ENCODE data around the gene MTRF1. TPM values are rescaled to one million over a fixed set of nuclear protein-coding genes. Genes with fewer than 3 reads are reported as not detected.

MTRF1 gene
- total RNA-seq, 1 donor from 2014 or later: 17.5 TPM

DNA sequence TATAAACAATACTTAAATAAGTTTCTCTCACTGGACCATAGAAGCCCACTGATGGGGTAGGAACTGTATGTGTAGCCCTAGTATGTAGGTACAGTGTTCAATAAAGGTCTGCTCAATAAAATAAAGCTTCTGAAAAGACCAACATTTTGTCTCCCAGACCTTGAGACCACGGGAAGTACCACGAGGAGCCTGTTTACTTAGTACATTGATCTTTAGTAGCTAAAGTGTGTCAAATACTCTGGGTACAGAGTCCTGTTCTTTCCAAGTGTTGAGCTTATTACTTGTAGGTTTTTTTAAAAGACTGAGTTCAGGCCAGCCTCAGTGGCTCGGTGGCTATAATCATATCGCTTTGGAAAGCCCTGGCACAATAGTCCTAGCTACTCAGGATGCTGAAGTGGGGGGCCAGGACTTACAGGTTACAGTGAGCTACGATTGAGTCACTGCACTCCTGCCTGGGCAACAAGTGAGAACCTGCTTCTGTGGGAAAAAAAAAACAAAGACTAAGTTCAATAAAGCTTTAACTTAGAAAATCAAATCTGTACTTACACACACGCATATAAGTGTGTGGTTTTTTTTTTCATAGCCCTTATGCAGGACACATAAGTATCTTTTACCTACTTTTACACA lies 3.4 kb downstream of the MTRF1 start:
- H3K27me3 ChIP-seq: no peaks in the 10 kb centered on the region
- intact Hi-C loops (cut with DNase I): loop anchor here (5.0 to 10.0 kb wide), 4 partner anchors 63 to 485 kb away; partner anchors contain the start of genes KBTBD6, MRPS31 and WBP4
- peaks cover 9 to 21% of the 10 kb centered on the region in 2 donors for H3K36me3 ChIP-seq

DNA sequence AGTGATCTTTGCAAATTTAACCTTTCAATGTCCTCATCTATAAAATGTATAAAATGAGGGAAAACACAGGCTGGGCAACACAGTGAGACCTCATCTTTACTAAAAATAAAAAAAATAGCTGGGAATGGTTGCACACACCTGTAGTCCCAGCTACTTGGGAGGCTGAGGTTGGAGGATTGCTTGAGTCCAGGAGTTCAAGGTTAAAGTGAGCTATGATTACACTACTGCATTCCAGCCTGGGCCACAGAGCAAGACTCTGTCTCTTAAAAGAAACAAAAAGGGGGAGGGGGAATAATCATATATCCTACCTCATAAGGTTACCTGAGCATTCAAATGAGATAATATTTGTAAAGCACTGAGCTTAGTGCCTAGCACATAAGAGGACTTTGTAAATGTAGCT lies 5.8 kb downstream of the MTRF1 start:
- TF ChIP-seq, protein P1, sequence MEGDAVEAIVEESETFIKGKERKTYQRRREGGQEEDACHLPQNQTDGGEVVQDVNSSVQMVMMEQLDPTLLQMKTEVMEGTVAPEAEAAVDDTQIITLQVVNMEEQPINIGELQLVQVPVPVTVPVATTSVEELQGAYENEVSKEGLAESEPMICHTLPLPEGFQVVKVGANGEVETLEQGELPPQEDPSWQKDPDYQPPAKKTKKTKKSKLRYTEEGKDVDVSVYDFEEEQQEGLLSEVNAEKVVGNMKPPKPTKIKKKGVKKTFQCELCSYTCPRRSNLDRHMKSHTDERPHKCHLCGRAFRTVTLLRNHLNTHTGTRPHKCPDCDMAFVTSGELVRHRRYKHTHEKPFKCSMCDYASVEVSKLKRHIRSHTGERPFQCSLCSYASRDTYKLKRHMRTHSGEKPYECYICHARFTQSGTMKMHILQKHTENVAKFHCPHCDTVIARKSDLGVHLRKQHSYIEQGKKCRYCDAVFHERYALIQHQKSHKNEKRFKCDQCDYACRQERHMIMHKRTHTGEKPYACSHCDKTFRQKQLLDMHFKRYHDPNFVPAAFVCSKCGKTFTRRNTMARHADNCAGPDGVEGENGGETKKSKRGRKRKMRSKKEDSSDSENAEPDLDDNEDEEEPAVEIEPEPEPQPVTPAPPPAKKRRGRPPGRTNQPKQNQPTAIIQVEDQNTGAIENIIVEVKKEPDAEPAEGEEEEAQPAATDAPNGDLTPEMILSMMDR (IDR thresholded peaks at IDR 0.05): no peak
- no peaks in the 10 kb centered on the region for H3K9me3 ChIP-seq
- peaks cover 0 to 1% of the 10 kb centered on the region in 2 donors for H3K4me1 ChIP-seq
- H3K4me3 ChIP-seq: no peak overlapping the region
- intact Hi-C loops (cut with DNase I): no loop called here
- H3K36me3 ChIP-seq: peaks cover 15 to 24% of the 10 kb centered on the region in 2 donors
- H3K27ac ChIP-seq: no peak overlapping the region
- DNase-seq (ENCODE audit: low spot score in 2 of 2): no peak
- H3K27me3 ChIP-seq: no peaks in the 10 kb centered on the region

More for the DNA sequence above, 3.4 kb downstream of the MTRF1 start:
- H3K4me3 ChIP-seq: no peak overlapping the region
- no peak for DNase-seq (ENCODE audit: low spot score in 2 of 2)
- H3K27ac ChIP-seq: no peak overlapping the region
- H3K9me3 ChIP-seq: no peaks in the 10 kb centered on the region
- TF ChIP-seq, protein P1 (IDR thresholded peaks at IDR 0.05): no peak
- peaks cover 0 to 6% of the 10 kb centered on the region in 2 donors for H3K4me1 ChIP-seq

DNA sequence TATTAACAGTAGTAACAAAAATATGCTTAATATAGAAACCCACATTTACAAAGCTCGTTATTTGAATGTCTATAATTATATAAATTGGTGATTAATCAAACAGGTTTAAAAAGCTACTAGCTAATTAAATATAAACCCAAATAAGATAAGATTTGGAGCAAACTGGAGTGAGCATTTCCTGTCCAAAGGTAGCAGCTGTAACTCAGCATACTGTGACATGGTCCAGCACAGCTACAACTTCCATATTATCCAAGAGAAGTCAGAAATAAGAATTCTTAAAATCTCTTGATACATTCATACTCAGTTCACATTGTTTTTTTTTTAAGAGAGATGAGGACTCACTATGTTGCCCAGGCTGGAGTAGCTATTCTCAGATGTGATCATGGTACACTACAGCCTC lies 8.5 kb downstream of the MTRF1 start:
- intact Hi-C loops (cut with DNase I): no loop called here
- no peak overlapping the region for H3K27ac ChIP-seq
- peaks cover 11 to 24% of the 10 kb centered on the region in 2 donors for H3K36me3 ChIP-seq
- no peaks in the 10 kb centered on the region for H3K4me1 ChIP-seq
- no peak overlapping the region for H3K4me3 ChIP-seq
- no peaks in the 10 kb centered on the region for H3K9me3 ChIP-seq
- H3K27me3 ChIP-seq: no peaks in the 10 kb centered on the region
- TF ChIP-seq, protein P1 (IDR thresholded peaks at IDR 0.05): no peak
- DNase-seq (ENCODE audit: low spot score in 2 of 2): no peak

DNA sequence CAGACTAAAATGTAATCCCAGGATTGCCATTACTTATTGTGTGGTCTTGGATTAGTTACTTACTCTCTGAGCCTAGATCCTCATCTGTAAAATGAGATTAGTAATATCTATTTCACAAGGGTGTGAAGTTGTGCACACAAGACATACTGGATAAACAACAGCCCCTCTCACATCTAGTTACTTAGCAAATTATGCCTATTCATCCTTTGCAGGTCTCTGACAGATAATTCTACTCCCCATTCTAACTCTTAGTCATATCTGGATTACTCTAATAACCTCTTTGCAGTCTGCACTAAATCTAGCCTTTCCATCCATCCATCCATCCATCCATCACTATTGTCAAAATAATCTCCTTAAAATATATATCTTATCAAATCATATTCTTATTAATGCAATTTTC lies 12.4 kb downstream of the MTRF1 start:
- H3K36me3 ChIP-seq: peaks cover 9 to 14% of the 10 kb centered on the region in 2 donors
- intact Hi-C loops (cut with DNase I): no loop called here
- DNase-seq (ENCODE audit: low spot score in 2 of 2): no peak

DNA sequence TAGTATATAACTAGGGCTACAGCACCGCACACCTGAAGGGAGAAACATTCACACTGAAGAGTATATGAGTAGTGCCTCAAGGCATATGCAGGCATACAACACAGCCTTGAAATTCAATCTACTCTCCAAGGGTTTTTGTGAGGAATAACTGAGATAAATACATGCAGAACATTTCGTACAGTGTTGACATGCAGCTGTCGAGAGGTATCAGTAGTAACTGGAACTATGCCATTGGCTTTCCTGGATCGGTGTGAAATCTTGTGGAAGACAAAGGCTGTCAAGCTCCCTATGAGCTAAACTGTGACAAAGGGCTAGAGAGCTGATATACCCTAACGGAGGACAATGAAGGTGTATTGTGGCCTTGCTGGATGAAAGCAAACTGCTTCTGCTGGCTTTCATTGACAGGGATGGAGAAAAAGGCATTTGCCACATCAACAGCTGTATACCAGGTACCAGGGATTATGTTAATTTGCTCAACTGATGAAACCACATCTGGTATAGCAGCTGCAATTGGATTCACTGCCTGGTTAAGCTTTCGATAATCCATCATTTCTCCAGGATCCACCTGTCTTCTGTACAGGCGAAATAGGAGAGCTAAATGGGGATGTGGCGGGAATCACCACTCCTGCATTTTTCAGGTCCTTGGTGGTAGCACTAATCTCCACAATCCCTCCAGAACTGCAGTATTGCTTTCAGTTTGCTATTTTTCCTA lies 16.3 kb downstream of the MTRF1 start:
- no peaks in the 10 kb centered on the region for H3K9me3 ChIP-seq
- intact Hi-C loops (cut with DNase I): no loop called here
- H3K4me3 ChIP-seq: no peak overlapping the region
- DNase-seq (ENCODE audit: low spot score in 2 of 2): no peak
- no peak overlapping the region for H3K27ac ChIP-seq
- TF ChIP-seq, protein P1 (IDR thresholded peaks at IDR 0.05): no peak
- no peaks in the 10 kb centered on the region for H3K4me1 ChIP-seq
- H3K27me3 ChIP-seq: no peaks in the 10 kb centered on the region
- H3K36me3 ChIP-seq: peaks cover 2 to 8% of the 10 kb centered on the region in 2 donors

More for the DNA sequence above, 12.4 kb downstream of the MTRF1 start:
- TF ChIP-seq, protein P1 (IDR thresholded peaks at IDR 0.05): no peak
- no peaks in the 10 kb centered on the region for H3K27me3 ChIP-seq
- H3K9me3 ChIP-seq: no peaks in the 10 kb centered on the region
- H3K4me3 ChIP-seq: no peak overlapping the region
- H3K27ac ChIP-seq: no peak overlapping the region
- H3K4me1 ChIP-seq: no peaks in the 10 kb centered on the region

Data from ascending aorta (tissue), 2 donors.